Measurements from ENCODE around the gene PPP2R5C. TPM values are rescaled to one million over a fixed set of nuclear protein-coding genes. Genes with fewer than 3 reads are reported as not detected.

The PPP2R5C gene
- total RNA-seq, 1 experiment from 2014 or later = 120 TPM

DNA sequence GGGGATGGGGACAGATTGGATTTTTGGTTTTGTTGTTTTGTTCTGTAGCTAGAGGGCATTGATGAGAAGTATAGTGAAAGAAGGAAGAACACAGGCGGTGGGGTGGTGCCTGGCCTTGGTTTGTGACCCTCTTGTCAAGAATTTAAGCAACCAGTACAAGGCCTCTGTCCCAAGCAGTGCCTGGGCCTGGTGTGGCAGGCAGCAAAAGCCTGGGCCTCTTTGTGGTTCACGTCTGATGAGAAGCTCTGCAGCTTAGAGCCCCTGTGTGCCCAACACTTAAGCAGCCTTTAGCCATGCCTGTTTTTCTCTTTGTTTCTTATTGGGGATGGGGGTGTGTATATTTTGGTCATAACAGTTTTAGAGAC is 98.0 kb downstream of the PPP2R5C start:
- DNase-seq = no peak
- Mint-ChIP-seq H3K4me3 (ENCODE audit: low read depth, unreplicated experiment) (no peak overlapping the region), H3K4me1 (ENCODE audit: low read depth, unreplicated experiment) (no peaks in the 10 kb centered on the region), H3K9me3 (ENCODE audit: low read depth, unreplicated experiment) (no peaks in the 10 kb centered on the region), H3K27ac (ENCODE audit: unreplicated experiment) (no peak overlapping the region), H3K36me3 (ENCODE audit: insufficient read depth, unreplicated experiment) (no peaks in the 10 kb centered on the region), H3K27me3 (ENCODE audit: unreplicated experiment) (no peaks in the 10 kb centered on the region)
- intact Hi-C loops (cut with micrococcal nuclease; ENCODE audit: unreplicated experiment) = no loop called here
- no TSS peak for BruUV-seq (replicated peaks)
- CTCF ChIA-PET = no interaction called here
- no peak for TF ChIP-seq CTCF (IDR thresholded peaks at IDR 0.05; ENCODE audit: unreplicated experiment)

DNA sequence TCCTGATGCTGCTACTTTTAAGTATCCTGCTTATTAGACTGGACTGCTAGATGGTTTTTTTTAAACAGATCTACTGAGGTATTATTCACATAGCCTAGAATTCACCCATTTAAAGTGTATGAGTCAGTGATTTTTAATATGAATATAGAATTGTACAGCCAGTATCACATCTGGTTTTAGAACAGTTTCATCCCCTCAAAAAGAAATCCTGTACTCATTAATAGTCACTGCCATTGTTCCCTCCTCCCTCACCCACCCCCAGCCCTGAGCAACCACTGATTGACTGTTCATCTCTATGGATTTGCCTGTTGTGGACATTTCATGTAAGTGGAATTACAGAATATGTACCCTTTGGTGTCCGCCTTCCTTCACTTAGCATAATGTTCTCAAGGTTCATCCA is 98.4 kb downstream of the PPP2R5C start:
- H3K27me3 Mint-ChIP-seq (ENCODE audit: unreplicated experiment) = no peaks in the 10 kb centered on the region
- H3K36me3 Mint-ChIP-seq (ENCODE audit: insufficient read depth, unreplicated experiment) = no peaks in the 10 kb centered on the region
- intact Hi-C loops (cut with micrococcal nuclease; ENCODE audit: unreplicated experiment) = no loop called here
- BruUV-seq (replicated peaks) = no TSS peak
- no peak for DNase-seq
- H3K9me3 Mint-ChIP-seq (ENCODE audit: low read depth, unreplicated experiment) = no peaks in the 10 kb centered on the region
- CTCF ChIA-PET = no interaction called here
- H3K4me3 Mint-ChIP-seq (ENCODE audit: low read depth, unreplicated experiment) = no peak overlapping the region
- no peaks in the 10 kb centered on the region for H3K4me1 Mint-ChIP-seq (ENCODE audit: low read depth, unreplicated experiment)
- TF ChIP-seq CTCF (IDR thresholded peaks at IDR 0.05; ENCODE audit: unreplicated experiment) = no peak
- no peak overlapping the region for H3K27ac Mint-ChIP-seq (ENCODE audit: unreplicated experiment)

DNA sequence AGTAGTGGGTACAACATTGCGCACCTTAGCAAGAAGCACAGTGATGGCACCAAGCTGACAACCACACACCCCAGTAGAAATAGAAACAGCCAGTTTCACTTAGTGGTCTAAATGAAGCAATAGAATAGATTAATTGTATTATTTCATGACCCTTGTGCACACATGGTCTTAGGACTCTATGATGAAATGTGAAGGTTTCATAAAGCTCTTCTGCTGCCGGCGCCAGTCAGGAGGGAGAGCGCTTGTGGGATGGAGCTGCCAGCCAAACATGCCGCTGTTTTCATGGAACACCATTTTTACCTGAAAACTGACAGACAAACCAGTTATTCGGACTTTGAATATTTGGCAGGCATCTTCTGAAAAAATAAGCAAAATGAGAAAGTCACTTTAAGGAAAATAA is 100.0 kb downstream of the PPP2R5C start:
- H3K36me3 Mint-ChIP-seq (ENCODE audit: insufficient read depth, unreplicated experiment) = no peaks in the 10 kb centered on the region
- DNase-seq = no peak
- no peak for TF ChIP-seq CTCF (IDR thresholded peaks at IDR 0.05; ENCODE audit: unreplicated experiment)
- H3K9me3 Mint-ChIP-seq (ENCODE audit: low read depth, unreplicated experiment) = no peaks in the 10 kb centered on the region
- no peaks in the 10 kb centered on the region for H3K27me3 Mint-ChIP-seq (ENCODE audit: unreplicated experiment)
- no TSS peak for BruUV-seq (replicated peaks)
- CTCF ChIA-PET = no interaction called here
- H3K27ac Mint-ChIP-seq (ENCODE audit: unreplicated experiment) = no peak overlapping the region
- H3K4me3 Mint-ChIP-seq (ENCODE audit: low read depth, unreplicated experiment) = no peak overlapping the region
- intact Hi-C loops (cut with micrococcal nuclease; ENCODE audit: unreplicated experiment) = no loop called here
- no peaks in the 10 kb centered on the region for H3K4me1 Mint-ChIP-seq (ENCODE audit: low read depth, unreplicated experiment)

DNA sequence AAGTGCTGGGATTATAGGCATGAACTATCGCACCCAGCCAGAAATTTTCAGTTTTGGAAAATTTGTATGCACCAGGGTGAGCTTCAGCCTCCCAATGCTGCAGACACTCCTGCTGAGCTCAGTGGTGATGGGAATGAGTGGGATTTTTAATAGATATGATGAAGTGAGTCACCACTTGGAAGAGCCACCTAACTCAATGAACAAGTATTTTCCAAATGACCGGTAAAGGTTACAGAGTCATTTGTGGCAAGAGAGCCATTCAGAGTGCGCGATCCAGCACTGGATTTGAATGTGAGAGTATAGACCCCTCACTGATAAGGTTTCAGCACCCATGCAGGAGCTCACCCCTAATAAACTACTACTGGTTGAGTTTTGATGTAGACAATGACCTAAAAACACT is 100.7 kb downstream of the PPP2R5C start:
- no peak overlapping the region for H3K4me3 Mint-ChIP-seq (ENCODE audit: low read depth, unreplicated experiment)
- no TSS peak for BruUV-seq (replicated peaks)
- no peaks in the 10 kb centered on the region for H3K36me3 Mint-ChIP-seq (ENCODE audit: insufficient read depth, unreplicated experiment)
- no peak for TF ChIP-seq CTCF (IDR thresholded peaks at IDR 0.05; ENCODE audit: unreplicated experiment)
- DNase-seq = no peak
- no peaks in the 10 kb centered on the region for H3K4me1 Mint-ChIP-seq (ENCODE audit: low read depth, unreplicated experiment)
- CTCF ChIA-PET = interaction anchor here (0.6 kb wide), 1 partner anchor 414 kb away, joined by 3 read pairs; no protein-coding TSS in a partner anchor
- no peaks in the 10 kb centered on the region for H3K9me3 Mint-ChIP-seq (ENCODE audit: low read depth, unreplicated experiment)
- no peak overlapping the region for H3K27ac Mint-ChIP-seq (ENCODE audit: unreplicated experiment)
- intact Hi-C loops (cut with micrococcal nuclease; ENCODE audit: unreplicated experiment) = no loop called here
- H3K27me3 Mint-ChIP-seq (ENCODE audit: unreplicated experiment) = no peaks in the 10 kb centered on the region

GRCh38 chr14:101862711-101863110 is 101.2 kb downstream of the PPP2R5C start:
- CTCF ChIA-PET = no interaction called here
- no peaks in the 10 kb centered on the region for H3K27me3 Mint-ChIP-seq (ENCODE audit: unreplicated experiment)
- no peaks in the 10 kb centered on the region for H3K36me3 Mint-ChIP-seq (ENCODE audit: insufficient read depth, unreplicated experiment)
- DNase-seq = no peak
- H3K4me3 Mint-ChIP-seq (ENCODE audit: low read depth, unreplicated experiment) = no peak overlapping the region
- no peaks in the 10 kb centered on the region for H3K4me1 Mint-ChIP-seq (ENCODE audit: low read depth, unreplicated experiment)
- no peaks in the 10 kb centered on the region for H3K9me3 Mint-ChIP-seq (ENCODE audit: low read depth, unreplicated experiment)
- intact Hi-C loops (cut with micrococcal nuclease; ENCODE audit: unreplicated experiment) = no loop called here
- no TSS peak for BruUV-seq (replicated peaks)
- TF ChIP-seq CTCF (IDR thresholded peaks at IDR 0.05; ENCODE audit: unreplicated experiment) = no peak
- no peak overlapping the region for H3K27ac Mint-ChIP-seq (ENCODE audit: unreplicated experiment)
